AG09319 (cell line): Measurements from ENCODE around the gene OMP.

Experiments used
- DNase-seq: peaks from one replicate; pipeline ENCODE4 v3.0.0-alpha.2; 2010; ENCODE audit warnings: low read depth; ENCODE audit errors: extremely low read depth
- TF ChIP-seq, protein P1 (sequence below): IDR thresholded peaks from 2 replicates; pipeline ENCODE4 v1.5.1; 2011; ENCODE audit warnings: low read depth, mild to moderate bottlenecking, inconsistent platforms, low read length, moderate library complexity

Gene OMP

GRCh38 chr11:77064648-77065217 lies 37.9 kb upstream of the OMP start:
- no peak for DNase-seq
- TF ChIP-seq, protein P1, sequence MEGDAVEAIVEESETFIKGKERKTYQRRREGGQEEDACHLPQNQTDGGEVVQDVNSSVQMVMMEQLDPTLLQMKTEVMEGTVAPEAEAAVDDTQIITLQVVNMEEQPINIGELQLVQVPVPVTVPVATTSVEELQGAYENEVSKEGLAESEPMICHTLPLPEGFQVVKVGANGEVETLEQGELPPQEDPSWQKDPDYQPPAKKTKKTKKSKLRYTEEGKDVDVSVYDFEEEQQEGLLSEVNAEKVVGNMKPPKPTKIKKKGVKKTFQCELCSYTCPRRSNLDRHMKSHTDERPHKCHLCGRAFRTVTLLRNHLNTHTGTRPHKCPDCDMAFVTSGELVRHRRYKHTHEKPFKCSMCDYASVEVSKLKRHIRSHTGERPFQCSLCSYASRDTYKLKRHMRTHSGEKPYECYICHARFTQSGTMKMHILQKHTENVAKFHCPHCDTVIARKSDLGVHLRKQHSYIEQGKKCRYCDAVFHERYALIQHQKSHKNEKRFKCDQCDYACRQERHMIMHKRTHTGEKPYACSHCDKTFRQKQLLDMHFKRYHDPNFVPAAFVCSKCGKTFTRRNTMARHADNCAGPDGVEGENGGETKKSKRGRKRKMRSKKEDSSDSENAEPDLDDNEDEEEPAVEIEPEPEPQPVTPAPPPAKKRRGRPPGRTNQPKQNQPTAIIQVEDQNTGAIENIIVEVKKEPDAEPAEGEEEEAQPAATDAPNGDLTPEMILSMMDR: no peak

GRCh38 chr11:77065878-77066228 lies 36.8 kb upstream of the OMP start:
- DNase-seq: no peak
- TF ChIP-seq, protein P1: no peak

- TF ChIP-seq, protein P1: peak; percentile 32
- peak; percentile 83 for DNase-seq
Observed at GRCh38 chr11:77066229-77067042, 36.2 kb upstream of the OMP start, which contains the start of gene CAPN5. TSS of gene CAPN5 (plus strand) at chr11:77066971. CDS start at chr11:77084887, 17,916 bp downstream.

DNA sequence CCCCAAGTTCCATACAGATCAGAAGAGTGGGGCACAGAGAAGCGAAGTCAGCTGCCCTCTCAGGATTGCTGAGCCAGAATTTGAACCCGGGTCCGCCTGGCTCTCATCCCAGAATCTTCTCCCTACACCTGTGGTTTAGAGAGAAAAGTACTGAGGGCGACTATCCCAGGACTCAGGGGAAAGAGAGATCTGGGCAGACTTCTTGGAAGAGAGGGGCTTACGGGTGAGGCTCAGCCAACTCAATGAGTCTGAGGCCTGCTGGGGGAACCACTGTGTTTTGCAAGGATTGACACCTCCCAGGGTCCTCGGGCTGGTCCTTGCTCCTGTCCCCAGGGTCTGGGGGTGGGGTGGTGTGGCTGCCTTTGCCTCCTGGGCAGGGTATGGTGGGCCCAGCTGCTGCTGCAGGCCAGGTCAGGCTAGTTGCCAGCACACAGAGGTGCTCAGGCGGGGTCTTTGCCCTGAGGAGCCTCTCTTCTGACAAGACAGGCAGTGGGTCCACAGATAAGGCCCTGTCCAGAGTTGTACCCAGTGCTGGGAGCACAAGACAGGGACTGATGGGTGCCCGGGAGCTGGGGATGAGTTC lies 34.7 kb upstream of the OMP start:
- TF ChIP-seq, protein P1: no peak
- no peak for DNase-seq

DNA sequence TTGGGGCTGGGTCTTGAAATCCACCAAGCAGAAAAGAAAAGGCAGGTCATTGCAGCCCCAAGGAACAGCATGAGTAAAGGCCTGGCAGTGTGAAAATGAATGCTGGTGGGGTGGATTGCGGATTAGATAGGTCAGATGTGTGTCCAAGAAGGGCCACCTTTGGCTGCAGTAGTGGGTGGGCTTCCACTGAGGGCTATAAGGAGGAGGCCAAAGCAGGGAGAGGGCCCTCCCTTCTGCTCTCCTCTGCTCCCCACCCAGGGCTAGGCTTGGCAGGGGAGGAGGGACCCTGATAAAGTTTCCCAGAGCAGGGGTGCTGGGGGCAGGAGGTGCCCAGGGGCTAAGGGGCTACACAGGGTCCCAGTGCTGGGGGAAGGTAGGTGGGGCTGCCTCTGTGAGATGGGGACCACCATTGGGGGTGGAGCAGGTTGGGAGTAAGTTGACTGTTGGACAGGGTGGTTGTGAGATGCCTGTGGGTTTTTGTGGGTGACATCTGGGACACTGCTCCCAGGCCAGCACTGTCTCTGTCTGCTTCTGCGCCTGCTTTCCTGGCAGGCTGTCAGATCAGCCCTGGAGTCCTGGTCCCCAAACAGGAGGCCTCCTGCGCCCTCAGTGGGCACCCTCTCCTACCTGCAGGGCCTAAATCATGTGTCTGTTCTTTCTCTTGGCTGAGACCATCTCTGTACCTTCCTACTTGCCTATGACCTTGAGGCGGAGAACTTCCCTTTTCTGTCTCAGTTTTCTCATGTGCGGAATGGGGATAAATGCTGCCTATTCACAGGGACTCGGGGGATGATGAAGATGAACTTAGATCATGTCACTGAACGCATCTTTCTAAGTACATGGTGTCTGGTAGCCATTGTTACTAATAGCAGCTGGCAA lies 33.9 kb upstream of the OMP start:
- TF ChIP-seq, protein P1: no peak
- no peak for DNase-seq

- no peak for DNase-seq
- TF ChIP-seq, protein P1: no peak
Observed at GRCh38 chr11:77069336-77069968, 33.2 kb upstream of the OMP start.
